Hematopoietic multipotent progenitor cell treated with erythropoietin and hydrocortisone succinate and interleukin-3 and kit ligand, for 15 days (in vitro differentiated cells): ENCODE data around the gene DUOX2.
"Not testable (repeated sequence)": the region's sequence is repeated elsewhere in the genome, so short reads cannot be mapped to it uniquely, and the experiment has no call there.

Experiments used
- DNase-seq: peaks from one replicate; pipeline ENCODE4 v3.0.0-alpha.2; 2015; ENCODE audit warnings: low spot score

Gene DUOX2

GRCh38 chr15:45100884-45101625, 12.9 kb downstream of the DUOX2 start:
- DNase-seq, result no peak

- DNase-seq, result no peak
Observed at GRCh38 chr15:45099549-45100165, 14.3 kb downstream of the DUOX2 start.

GRCh38 chr15:45097466-45097865, 16.5 kb downstream of the DUOX2 start:
- no peak for DNase-seq

DNA sequence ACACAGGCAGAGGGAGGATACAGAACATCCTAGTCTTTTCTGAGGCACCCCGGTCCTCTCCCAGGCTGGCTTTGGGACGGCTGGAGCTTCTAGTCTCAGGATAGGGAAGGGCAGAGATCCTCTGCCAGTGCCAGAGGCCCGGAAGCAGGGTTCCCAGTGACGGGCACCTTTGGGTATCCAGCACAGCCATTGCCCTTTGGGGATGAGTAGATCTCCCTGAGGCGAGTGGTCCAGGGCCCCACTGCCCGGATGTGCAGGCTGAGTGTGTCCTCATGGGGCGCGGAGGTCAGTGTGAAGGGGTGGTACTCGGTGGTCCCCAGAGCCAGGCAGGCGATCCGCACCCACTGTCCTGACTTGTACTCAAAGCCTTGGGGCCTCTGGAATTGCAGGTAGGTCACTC, 18.3 kb downstream of the DUOX2 start:
- DNase-seq, result no peak

- no peak for DNase-seq
Observed at GRCh38 chr15:45094358-45094730, 19.6 kb downstream of the DUOX2 start.

- DNase-seq, result no peak
Observed at GRCh38 chr15:45093622-45094357, 20.2 kb downstream of the DUOX2 start.

GRCh38 chr15:45093013-45093412, 21.0 kb downstream of the DUOX2 start:
- no peak for DNase-seq

DNA sequence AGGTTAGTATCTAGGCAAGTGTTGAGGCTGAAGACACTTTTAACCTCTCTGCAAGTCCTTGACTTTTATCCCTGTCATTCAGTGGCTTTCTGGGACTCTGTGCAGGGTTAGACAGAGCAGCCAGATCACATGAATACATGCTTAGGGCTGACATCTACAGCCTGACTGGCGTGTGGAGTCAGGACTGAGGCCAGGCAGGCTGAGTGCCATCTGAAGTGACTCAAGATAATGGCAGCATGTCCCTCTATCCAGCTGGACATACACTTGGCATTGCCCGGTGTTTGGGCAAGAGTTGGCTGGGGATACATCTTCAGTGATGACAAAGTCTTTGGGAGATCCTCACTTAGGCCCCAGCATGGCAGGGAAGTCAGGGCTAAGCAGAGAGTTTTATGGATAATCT, 22.4 kb downstream of the DUOX2 start:
- no peak for DNase-seq

GRCh38 chr15:45091161-45091560, 22.8 kb downstream of the DUOX2 start:
- no peak for DNase-seq

DNA sequence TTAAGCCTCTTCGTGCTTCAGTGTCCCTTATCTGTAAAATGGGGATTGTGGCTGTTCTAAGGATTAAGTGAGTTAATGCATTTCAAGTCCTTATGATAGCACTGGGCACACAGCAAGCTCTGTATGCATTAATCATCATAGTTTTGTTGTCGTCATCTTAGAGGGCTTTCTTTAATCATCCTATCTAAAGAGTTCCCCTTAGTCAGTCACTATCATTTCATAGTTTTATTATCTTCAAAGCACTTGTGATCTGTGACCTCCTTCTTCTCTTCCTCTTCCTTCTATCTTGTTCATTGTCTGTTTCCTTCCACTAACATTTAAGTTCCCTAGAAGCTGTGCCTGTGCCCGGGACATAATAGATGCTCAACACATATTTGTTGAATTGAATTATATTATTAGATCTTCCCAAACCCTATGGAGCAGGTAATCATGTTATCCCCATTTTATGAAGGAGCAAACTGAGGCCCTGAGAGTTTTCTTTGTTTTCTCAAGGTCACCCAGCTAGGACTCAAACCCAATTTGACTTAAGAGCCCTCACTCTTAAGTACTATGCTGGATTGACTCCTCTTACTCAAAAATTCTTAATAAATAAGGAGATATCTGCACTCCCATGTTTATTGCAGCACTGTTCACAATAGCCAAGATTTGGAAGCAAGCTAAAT, 24.1 kb downstream of the DUOX2 start:
- DNase-seq, result no peak

DNA sequence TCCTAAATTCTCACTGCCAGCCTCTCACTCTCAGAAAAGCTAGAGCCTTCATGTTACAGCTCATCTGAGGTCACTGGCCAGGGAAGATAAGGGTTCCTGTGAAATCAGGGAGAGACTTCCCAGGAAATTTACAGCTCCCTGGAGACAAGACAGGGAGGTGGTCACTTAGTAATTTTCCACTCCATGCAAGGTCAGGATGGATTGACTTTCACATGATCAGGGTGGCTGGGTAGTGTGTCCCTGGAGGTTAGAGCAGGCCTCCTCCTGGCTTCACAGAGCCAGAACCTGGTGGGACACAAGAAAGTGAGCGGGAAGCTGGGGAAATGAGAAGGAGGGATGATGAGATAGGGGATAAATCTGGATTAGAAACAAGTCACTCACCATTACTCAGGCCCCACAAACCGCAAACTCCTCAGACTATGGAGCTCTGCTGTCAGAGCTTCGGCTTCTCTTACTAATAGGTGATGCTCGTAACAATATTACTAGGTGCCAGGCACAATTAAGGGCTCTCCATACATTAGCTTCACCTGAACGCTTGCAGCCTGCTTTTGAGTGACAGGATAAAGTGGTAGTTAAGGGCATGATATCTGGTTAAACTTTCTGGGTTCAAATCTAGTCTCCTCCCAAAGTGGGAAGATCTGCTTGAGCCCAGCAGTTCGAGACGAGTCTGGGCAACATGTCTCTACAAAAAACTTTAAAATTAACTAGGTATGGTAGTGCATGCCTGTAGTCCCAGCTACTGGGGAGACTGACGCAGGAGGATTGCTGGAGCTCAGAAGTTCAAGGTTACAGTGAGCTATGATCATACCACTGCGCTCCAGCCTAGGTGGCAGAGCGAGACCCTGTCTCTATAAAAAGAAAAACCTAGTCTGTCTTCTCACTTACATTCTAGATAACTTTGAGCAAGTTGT, 24.9 kb downstream of the DUOX2 start:
- no peak for DNase-seq

DNA sequence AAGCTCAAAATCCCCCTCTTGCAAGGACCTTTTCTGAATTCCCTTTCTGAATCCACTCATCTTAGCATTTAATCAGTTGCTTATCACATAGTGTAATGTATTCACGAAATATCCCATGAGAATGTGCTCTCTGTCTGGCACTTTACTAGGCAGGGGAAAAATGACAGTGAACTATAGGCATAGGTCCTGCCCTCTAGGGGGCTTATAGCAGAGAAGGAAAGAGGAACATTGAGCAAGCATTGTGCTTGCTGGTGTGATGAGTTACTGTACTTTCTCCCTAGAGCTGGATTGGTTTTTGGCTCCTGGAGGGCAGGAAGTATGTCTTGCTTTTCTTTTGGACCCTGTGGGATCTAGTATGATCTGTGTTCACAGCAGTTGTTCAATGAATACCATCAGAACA, 26.5 kb downstream of the DUOX2 start:
- no peak for DNase-seq

DNA sequence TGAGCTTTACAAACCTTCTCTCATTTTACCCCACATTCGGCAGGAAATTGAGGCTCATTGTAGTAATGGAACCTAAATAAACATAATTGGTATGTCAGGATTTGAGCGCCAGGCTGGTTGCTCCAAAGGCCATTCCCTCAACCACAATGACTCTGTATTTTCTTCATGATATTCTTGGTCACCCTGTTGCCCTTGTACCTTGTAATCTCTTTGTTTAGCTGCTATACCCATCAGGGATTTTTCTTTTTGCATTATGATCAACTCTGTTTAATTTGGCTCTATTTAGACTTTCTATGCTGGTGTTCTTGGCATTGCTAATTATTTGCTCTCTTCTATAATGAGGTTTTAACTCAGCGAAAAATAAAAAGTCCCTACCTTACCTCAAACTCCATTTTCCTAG, 29.8 kb downstream of the DUOX2 start:
- DNase-seq, result no peak

DNA sequence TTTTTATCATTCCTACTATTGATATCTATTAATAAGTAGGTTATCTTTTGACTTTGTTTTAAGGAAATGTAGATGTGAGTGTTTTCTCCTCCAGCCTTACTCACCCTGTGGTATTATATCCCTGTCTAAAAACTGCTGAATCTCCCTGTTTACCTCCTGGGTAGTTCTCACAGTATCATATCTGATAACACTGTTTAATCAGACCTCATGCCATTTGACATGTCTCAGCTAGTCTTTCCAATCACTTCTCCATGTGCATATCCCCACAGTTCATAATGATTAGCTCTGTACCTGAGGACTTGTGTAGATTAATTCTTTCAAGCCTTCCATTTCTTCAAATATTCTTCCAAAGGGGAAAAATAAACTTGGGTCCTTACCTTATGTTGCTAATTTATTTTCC, 30.7 kb downstream of the DUOX2 start:
- no peak for DNase-seq

- not testable (repeated sequence) for DNase-seq
Observed at GRCh38 chr15:45082412-45082811, 31.6 kb downstream of the DUOX2 start.

GRCh38 chr15:45080593-45080992, 33.4 kb downstream of the DUOX2 start:
- not testable (repeated sequence) for DNase-seq

DNA sequence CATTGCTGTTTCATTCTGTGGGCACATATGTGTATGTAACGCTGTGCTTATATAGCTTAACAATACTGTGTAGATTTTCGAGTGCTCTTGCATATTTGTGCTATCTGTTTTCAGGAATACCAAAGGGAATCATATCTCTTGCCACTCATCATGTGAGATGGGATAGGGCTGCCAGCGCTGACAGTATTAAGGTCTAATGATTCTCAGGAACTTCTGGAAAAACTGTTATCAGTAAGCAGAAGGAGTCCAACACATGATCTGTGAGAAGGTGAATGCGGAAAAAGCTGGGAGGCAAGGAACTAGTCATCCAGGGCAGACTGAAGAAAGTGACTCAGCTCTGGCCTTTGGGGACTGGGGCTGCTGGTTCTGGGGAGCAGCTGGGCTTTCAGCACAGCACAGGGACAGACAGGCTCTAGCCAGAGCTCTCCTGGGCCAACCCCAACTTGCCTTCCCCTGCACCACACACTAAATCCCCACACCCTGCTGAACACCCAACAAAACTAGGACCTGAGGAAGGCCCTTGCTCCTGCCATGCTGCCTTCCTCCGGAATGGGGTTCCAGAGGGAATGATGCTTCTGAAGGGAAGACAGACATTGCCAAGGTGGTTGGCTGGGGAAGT, 34.2 kb downstream of the DUOX2 start:
- DNase-seq, result not testable (repeated sequence)

- not testable (repeated sequence) for DNase-seq
Observed at GRCh38 chr15:45079201-45079600, 34.8 kb downstream of the DUOX2 start.

- DNase-seq, result not testable (repeated sequence)
Observed at GRCh38 chr15:45077391-45077790, 36.6 kb downstream of the DUOX2 start.

DNA sequence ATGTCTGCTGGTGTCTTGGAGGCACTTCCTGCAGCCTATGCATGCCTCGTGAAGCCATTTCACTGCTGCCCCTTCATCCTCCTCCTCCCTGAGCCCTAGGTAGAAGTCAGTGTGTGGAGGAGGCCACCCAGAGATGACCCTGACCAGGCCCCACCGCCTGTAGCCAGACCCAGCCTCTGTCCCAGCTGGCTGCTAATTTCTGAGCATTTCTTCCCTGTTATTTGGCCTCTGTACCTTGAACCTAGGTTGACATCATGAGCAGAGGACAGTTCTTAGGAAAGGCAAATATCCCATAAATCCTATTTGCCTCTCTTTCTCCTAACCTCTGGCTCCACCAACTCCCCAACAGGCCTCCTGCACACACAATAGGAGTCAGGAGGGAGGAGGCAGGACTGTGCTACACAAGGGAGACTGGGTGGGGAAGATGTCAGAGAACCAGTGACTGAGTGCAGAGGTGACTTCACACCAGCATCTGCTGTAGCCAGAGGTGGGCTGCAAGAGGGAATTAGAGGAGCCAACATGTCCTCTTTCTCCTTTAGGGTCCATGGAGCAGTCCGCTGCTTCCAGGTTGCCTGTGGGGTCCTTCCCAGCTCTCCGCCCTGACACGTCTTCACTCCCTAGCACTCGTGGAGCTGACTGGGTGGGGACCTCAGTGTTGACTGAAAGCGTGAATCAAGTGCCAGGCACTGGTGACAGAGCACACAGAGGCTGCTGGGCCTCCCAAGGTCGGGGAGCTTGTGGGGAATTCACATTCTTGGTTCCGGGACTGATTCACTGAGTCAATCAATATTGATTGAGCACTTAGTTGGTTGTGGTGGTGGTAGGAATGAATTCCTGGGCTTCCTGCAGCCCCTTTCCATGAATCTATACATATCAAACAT, 38.3 kb downstream of the DUOX2 start:
- DNase-seq, result not testable (repeated sequence)
